ENCODE measurements around the gene FN1.
"Not testable (repeated sequence)": the region's sequence is repeated elsewhere in the genome, so short reads cannot be mapped to it uniquely, and the experiment has no call there.

Gene FN1

DNA sequence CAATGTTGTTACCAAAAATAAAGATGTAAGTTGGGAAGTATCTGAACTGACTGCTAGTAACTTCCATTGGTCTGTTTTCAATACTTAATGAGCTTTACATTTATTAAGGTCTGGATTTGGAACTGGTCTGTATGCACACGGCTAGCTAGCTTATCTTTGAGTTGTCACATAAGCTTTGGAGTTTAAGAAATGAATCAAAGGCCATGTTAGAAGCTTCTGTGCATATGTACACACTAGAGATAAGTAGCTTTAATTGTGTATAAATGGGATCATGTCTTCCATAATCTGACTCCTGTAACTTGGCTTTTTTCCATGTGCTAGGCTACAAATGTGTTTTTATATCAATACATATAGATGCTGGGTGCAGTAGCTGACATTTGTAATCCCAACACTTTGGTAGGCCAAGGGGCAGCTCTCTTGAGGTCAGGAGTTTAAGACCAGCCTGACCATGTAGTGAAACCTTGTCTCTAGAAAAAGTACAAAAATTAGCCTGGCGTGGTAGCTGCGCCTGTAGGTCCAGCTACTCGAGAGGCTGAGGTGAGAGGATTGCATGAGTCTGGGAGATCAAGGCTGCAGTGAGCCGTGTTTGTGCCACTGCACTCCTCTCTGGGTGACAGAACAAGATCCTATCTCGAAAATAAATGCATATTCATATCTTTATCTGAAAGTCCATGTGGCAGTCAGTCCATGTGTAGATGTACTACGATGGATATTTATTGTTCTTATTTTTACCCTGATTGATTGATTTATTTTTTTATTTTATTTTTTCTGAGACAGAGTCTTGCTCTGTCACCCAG lies 96.8 kb downstream of the FN1 start:
- no peak for DNase-seq (ENCODE audit: low read depth in 2 of 2)

DNA sequence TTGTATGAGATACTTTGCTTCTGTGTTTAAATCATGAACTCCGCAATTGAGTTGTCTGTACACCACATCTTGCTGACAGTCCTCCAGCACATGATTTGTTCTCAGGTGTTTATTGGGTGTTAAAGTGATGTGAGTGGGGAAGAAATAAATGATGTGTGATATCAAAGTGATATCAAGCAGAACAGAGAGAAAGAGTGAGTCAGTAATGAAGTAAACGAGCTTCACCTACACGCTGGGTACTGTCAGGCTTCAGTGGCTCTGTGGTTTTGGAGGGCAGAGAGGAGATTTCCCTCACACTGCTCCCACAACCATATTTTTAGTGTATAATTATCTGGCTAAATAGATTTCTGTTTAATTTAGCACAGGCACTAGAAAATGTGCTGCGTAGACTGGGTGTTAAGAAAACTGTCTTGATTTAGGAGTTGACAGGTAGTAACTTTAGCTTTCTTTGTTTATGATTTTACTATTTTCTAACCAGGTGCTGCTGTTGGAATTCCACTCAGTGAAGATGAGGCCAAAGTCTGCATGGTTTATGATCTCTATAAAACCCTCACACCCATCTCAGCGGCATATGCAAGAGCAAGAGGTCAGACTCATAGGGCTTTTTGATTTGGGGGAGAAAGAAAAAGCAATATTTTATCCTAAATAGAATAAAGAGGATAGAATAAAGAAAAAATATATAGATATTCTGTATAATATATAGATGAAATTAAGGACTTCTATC lies 102.8 kb downstream of the FN1 start:
- no peak for DNase-seq (ENCODE audit: low read depth in 2 of 2)

DNA sequence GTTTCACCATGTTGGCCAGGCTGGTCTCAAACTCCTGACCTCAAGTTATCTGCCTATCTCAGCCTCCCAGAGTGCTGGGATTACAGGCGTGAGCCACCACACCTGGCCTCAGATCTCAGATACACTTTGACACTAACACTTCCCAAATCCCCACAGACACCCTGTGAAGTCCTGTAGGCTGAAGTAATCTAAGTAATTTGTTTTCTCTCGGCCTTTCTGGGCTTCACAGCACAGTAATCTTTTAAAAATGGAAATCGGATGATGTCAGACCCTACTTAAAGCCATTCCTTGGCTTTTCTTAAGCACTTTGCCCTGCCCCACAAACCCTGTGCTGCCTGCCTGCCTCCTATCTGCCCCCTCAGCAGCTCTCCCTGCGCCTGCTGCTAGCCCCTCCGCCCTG lies 107.8 kb downstream of the FN1 start:
- no peak for DNase-seq (ENCODE audit: low read depth in 2 of 2)

DNA sequence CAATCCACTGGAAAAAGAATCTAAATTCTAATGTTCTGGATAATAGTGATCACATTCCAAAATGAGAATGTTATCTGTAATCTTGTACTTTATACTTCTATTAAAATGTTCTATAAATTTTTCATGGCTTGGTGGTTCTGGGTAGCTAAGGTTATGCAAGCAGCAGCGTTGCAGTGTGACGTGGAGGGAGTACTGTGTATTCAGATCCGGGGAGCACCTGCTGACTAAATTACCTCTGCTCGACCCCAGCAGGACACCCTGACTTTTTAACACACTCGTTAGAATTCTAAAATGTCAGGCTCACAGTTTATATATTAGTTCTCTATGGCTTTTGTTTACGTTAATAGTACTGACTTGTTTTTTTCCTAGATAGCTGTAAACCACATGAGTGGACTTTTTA lies 111.1 kb downstream of the FN1 start:
- DNase-seq (ENCODE audit: low read depth in 2 of 2): no peak

DNA sequence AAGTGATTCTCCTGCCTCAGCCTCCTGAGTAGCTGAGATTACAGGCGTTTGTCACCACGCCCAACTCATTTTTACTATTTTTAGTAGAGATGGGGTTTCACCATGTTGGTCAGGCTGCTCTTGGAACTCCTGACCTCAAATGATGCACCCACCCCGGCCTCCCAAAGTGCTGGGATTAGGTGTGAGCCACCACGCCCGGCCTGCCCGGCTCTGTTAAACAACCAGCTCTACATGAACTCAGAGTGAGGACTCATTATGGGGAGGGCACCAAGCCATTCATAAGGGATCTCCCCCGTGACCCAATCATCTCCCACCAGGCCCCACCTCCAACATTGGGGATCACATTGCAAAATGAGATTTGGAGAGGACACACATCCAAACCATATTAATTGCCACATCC lies 115.2 kb downstream of the FN1 start:
- no peak for DNase-seq (ENCODE audit: low read depth in 2 of 2)

DNA sequence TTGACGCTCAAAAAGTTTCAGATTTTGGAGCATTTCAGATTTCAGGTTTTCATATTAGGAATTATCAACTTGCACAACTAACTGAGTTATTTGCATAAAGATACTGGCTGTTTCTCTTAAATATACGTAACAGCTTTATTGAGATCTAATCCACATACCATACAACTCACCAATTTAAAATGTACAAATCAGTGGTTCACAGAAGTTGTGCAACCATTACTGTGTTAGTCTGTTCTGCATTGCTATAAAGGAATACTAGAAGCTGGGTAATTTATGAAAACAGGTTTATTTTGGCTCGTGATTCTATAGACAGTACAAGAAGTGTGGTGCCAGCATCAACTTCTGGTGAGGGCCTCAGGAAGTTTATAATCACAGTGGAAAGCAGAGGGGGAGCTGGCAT lies 115.8 kb downstream of the FN1 start:
- DNase-seq (ENCODE audit: low read depth in 2 of 2): no peak

DNA sequence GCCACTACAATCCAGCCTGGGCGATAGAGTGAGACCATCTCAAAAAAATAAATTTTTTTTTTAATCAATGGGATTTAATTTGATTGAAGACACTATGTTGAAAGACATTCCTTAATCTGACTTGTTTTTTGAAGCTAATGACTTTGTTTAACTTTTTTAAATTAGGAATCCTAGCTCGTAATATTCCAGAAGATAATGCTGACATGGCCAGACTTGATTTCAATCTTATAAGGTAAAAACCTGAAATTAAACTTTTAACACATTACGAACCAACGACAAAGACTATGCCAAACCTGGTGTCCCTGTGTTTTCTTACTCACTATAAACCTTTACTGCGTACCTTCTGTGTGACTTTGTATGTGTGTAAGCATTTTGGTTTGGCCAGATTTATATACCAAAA lies 116.4 kb downstream of the FN1 start:
- DNase-seq (ENCODE audit: low read depth in 2 of 2): no peak

DNA sequence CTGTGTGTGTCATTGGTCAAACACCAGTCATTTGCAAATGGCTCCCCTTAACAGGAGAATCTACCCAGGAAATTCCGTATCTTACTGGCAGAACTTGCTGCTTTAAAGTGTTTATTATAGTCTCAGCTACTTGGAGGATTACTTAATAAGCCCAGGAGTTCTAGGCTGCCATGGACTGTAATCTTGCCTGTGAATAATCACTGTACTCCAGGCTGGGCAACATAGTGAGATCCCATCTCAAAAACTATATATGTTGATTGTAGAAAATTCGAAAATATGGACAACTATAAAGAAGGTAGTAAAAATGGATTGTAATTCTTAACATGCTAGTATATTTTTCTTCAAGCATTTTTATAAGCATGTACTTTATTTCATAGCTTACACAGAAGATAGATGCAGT lies 119.5 kb downstream of the FN1 start:
- no peak for DNase-seq (ENCODE audit: low read depth in 2 of 2)

DNA sequence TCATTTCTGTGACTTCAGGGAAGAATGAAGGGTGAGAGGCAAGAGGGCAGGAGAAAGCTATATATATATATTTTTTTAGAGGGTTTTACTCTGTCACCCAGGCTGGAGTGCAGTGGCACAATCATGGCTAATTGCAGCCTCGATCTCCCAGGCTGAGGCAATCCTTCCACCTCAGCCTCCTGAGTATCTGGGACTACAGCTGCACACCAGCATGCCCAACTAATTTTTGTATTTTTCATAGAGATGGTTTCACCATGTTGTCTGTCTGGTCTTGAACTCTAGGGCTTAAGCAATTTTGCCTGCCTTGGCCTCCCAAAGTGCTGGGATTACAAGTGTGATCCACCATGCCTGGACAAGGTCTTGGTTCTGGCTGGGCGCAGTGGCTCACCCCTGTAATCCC lies 120.6 kb downstream of the FN1 start:
- no peak for DNase-seq (ENCODE audit: low read depth in 2 of 2)

DNA sequence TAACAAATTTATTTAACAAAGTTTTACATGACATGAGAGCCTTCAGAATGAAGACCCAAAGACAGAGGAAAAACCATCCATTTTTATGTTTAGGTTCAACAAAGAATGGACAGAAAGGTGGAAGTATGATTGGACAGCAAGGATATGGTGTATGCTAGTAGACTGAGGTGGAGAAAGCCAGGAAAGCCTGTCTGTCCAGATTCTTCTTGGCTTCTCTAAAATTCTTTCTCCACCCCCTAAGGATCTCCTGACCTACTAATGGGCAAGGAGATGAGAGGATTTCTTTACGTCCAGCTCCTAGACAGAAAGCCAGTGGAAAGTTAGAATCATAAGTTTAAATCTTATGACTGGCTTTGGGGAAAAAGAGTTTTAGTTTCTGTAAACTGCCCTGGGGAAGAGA lies 121.0 kb downstream of the FN1 start:
- DNase-seq (ENCODE audit: low read depth in 2 of 2): no peak

DNA sequence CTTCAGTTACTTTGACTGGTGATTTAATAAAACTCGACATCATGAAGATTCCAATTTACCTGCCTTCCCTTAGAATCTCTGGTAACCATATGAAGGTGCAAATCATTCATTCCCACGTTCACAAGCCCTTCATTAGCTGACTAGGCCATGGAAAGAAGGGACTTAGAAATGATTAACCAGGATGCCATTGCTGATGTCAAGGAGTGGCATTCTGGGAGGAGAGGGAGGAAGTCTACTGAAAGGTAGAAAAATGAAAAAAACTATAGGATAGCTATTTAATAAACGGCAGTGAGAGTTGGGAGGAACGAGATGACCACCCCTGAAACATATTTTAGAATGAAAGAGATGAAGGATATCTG lies 122.6 kb downstream of the FN1 start:
- no peak for DNase-seq (ENCODE audit: low read depth in 2 of 2)

DNA sequence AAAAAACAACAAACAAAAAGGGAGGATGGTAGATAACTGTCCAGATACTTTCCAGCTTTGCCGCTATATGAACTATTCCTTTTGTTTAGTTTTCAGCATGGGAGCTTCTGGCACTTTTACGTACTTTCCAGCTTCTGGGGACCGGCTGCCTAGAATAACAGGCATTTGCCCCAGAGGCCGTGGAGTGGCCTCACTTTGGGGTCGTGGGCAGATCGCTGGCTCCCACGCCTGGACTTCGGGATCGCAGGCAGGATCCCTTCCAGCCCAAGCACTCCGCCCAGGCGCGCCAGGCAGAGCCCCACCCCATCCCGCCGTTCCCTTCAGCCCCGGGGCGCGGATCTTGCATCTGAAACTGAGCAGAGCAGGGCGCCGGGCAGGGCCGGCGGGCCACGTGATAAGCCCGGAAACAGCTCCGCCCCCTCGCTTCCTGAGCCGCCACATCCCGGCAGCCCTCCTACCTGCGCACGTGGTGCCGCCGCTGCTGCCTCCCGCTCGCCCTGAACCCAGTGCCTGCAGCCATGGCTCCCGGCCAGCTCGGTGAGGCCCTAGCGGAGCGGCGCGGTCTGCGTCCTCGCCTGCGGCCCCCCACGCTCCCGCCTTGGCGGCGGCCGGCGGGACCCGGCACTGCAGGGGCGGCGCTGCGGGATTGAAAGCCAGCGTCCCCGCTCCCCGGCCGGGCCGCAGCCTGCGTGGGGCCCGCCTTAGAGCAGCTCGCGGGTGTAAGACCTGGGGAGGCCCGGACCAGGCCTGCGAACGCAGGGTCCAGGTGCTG lies 124.1 kb downstream of the FN1 start, which contains the start of gene ATIC:
Gene ATIC, plus strand, starts transcription at position 435 of the 772 bp plus-strand sequence. Its CDS starts 84 bp downstream, at position 519.
- peak; percentile 88 for DNase-seq (ENCODE audit: low read depth in 2 of 2)

DNA sequence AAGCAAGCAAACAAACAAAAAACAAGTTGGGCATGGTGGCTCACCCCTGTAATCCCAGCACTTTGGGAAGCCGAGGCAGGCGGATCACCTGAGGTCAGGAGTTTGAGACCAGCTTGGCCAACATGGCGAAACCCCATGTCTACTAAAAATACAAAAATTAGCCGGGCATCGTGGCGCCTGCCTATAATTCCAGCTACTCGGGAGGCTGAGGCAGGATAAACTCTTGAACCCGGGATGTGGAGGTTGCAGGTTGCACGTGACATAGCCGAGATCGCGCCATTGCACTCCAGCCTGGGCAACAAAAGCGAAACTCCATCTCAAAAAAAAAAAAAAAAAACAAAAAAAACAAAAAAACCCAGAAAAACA lies 124.6 kb downstream of the FN1 start:
- DNase-seq (ENCODE audit: low read depth in 2 of 2): not testable (repeated sequence)
